SK-N-SH (cell line): ENCODE measurements around the gene RUFY3. TPM values are rescaled to one million over a fixed set of nuclear protein-coding genes. Genes with fewer than 3 reads are reported as not detected.

Experiments
- CTCF ChIA-PET: fragments of 300-600, 350-600 bp; formaldehyde crosslinking; extraction: SDS; loops from one replicate; lab custom pipeline; 2021; lab: Yijun Ruan, JAX
- POLR2A ChIA-PET: fragments of 350-600 bp; sonication (Branson Sonifier 250); formaldehyde crosslinking; extraction: SDS; loops from one replicate; lab custom pipeline; 2020; ENCODE audit warnings: antibody characterized with exemption, inconsistent platforms; lab: Yijun Ruan, JAX
- DNase-seq: peaks from one replicate; pipeline ENCODE4 v3.0.0; 2012
- H2AFZ ChIP-seq: fragments of 200-600 bp; sonication (generic); 2 replicates; pipeline ENCODE4 v1.8.1; 2016; ENCODE audit warnings: antibody characterized with exemption, mild to moderate bottlenecking, low read depth
- H3F3A ChIP-seq: fragments of 200-600 bp; sonication (generic); replicated peaks from 2 replicates; pipeline ENCODE3; 2016; ENCODE audit warnings: antibody characterized with exemption, mild to moderate bottlenecking; ENCODE audit not compliant: insufficient read depth
- H3K27ac ChIP-seq, 2 experiments: fragments of 200-500 bp in 1 of 2; fragments of 200-600 bp in 1 of 2; sonication (Bioruptor generic) in 1 of 2; sonication (generic), shearing (Covaris generic) in 1 of 2; 2 replicates each; pipeline versions ENCODE4 v1.5.1 to v1.6.1; 2014 to 2016; ENCODE audit warnings: low read depth in 2 of 2, inconsistent platforms in 1 of 2, low read length in 1 of 2, mild to moderate bottlenecking in 1 of 2, mixed read lengths in 1 of 2
- H3K27me3 ChIP-seq: fragments of 200-600 bp; sonication (generic), shearing (Covaris generic); 2 replicates; pipeline ENCODE4 v1.6.1; 2016; ENCODE audit warnings: mixed run types; ENCODE audit not compliant: insufficient read depth
- H3K36me3 ChIP-seq, 2 experiments: fragments of 200-500 bp in 1 of 2; fragments of 200-600 bp in 1 of 2; sonication (Bioruptor generic) in 1 of 2; sonication (generic) in 1 of 2; replicated peaks in 1 of 2; 2 replicates each; pipeline versions ENCODE3 to v1.5.1; 2014 to 2016; ENCODE audit warnings: low read length in 1 of 2, mild to moderate bottlenecking in 1 of 2; ENCODE audit not compliant: insufficient read depth in 2 of 2, control insufficient read depth in 1 of 2
- H3K4me1 ChIP-seq, 2 experiments: fragments of 200-500 bp in 1 of 2; fragments of 200-600 bp in 1 of 2; sonication (Bioruptor generic) in 1 of 2; sonication (generic), shearing (Covaris generic) in 1 of 2; 2 replicates each; pipeline versions ENCODE4 v1.5.1 to v1.6.1; 2014 to 2016; ENCODE audit warnings: low read depth in 1 of 2, low read length in 1 of 2, mixed run types in 1 of 2; ENCODE audit not compliant: insufficient read depth in 2 of 2, control insufficient read depth in 1 of 2
- H3K4me2 ChIP-seq: fragments of 200-600 bp; sonication (generic), shearing (Covaris generic); 2 replicates; pipeline ENCODE4 v1.6.1; 2017; ENCODE audit warnings: mixed run types
- H3K4me3 ChIP-seq, 2 experiments: fragments of 200-500 bp in 1 of 2; fragments of 200-600 bp in 1 of 2; sonication (Bioruptor generic) in 1 of 2; sonication (generic), shearing (Covaris generic) in 1 of 2; 2 replicates each; pipeline versions ENCODE4 v1.5.1 to v1.8.1; 2014 to 2016; ENCODE audit warnings: low read depth in 2 of 2, inconsistent platforms in 1 of 2, low read length in 1 of 2, mild to moderate bottlenecking in 1 of 2, mixed read lengths in 1 of 2, moderate library complexity in 1 of 2
- H3K79me2 ChIP-seq: fragments of 200-600 bp; sonication (generic); 2 replicates; pipeline ENCODE4 v1.8.1; 2017; ENCODE audit warnings: mild to moderate bottlenecking; ENCODE audit not compliant: insufficient read depth
- H3K9ac ChIP-seq: fragments of 200-600 bp; sonication (generic); 2 replicates; pipeline ENCODE4 v1.6.1; 2017; ENCODE audit warnings: mixed run types
- H3K9me2 ChIP-seq: fragments of 200-600 bp; sonication (generic); 2 replicates; pipeline ENCODE4 v1.6.1; 2017; ENCODE audit warnings: mixed run types
- H3K9me3 ChIP-seq: fragments of 200-600 bp; sonication (generic); 2 replicates; pipeline ENCODE4 v1.6.1; 2017; ENCODE audit warnings: mixed run types, mild to moderate bottlenecking, moderate library complexity
- H4K20me1 ChIP-seq: fragments of 200-600 bp; sonication (generic); 2 replicates; pipeline ENCODE4 v1.6.1; 2017; ENCODE audit warnings: mild to moderate bottlenecking, mixed run types; ENCODE audit not compliant: insufficient read depth
- CTCF ChIP-seq: fragments of 200-600 bp; sonication (generic); IDR thresholded peaks from 2 replicates; pipeline ENCODE4 v1.6.1; 2017; ENCODE audit warnings: antibody characterized with exemption, mild to moderate bottlenecking, moderate library complexity
- EP300 ChIP-seq, 2 experiments: IDR thresholded peaks; 2 replicates each; pipeline versions ENCODE4 v1.4.0 to v1.6.1; 2012; ENCODE audit warnings: borderline replicate concordance in 1 of 2, low read depth in 1 of 2, low read length in 1 of 2
- EZH2phosphoT487 ChIP-seq: fragments of 200-600 bp; sonication (generic); IDR thresholded peaks from 2 replicates; pipeline ENCODE4 v1.6.1; 2017; ENCODE audit warnings: low read depth, mixed run types, mild to moderate bottlenecking, antibody characterized with exemption, moderate library complexity, borderline replicate concordance
- FOXM1 ChIP-seq: IDR thresholded peaks from 2 replicates; pipeline ENCODE4 v1.4.0; 2012; ENCODE audit warnings: low read depth, mild to moderate bottlenecking
- GABPA ChIP-seq: IDR thresholded peaks from 2 replicates; pipeline ENCODE4 v1.4.0; 2012; ENCODE audit warnings: low read depth, mild to moderate bottlenecking
- GATA2 ChIP-seq: sonication (generic); formaldehyde crosslinking; IDR thresholded peaks from 2 replicates; pipeline ENCODE4 v1.5.0; 2020; ENCODE audit warnings: mild to moderate bottlenecking, missing genetic modification reagents
- IRF3 ChIP-seq: fragments of 150-350 bp; IDR thresholded peaks from 2 replicates; pipeline ENCODE4 v1.6.1; 2016; ENCODE audit warnings: mild to moderate bottlenecking, low read depth, low read length
- JUND ChIP-seq: IDR thresholded peaks from 2 replicates; pipeline ENCODE4 v1.4.0; 2012
- MAX ChIP-seq: IDR thresholded peaks from 2 replicates; pipeline ENCODE4 v1.4.0; 2012; ENCODE audit warnings: low read depth
- MEF2A ChIP-seq: IDR thresholded peaks from 2 replicates; pipeline ENCODE4 v1.4.0; 2012; ENCODE audit warnings: low read depth, borderline replicate concordance
- NFIC ChIP-seq: IDR thresholded peaks from 2 replicates; pipeline ENCODE4 v1.4.0; 2012; ENCODE audit warnings: borderline replicate concordance
- NRF1 ChIP-seq: IDR thresholded peaks from 2 replicates; pipeline ENCODE4 v1.6.1; 2012; ENCODE audit warnings: low read depth, mild to moderate bottlenecking, low read length
- PBX3 ChIP-seq: IDR thresholded peaks from 2 replicates; pipeline ENCODE4; 2012
- POLR2AphosphoS5 ChIP-seq: IDR thresholded peaks from 2 replicates; pipeline ENCODE4 v1.6.1; 2012; ENCODE audit warnings: low read depth, low read length
- RCOR1 ChIP-seq: fragments of 150-350 bp; IDR thresholded peaks from 2 replicates; pipeline ENCODE4 v1.6.1; 2017; ENCODE audit warnings: antibody characterized with exemption, low read length
- RFX5 ChIP-seq: IDR thresholded peaks from 2 replicates; pipeline ENCODE4 v1.6.1; 2012; ENCODE audit warnings: mild to moderate bottlenecking, improper control_type of control experiment, low read length
- RXRA ChIP-seq: IDR thresholded peaks from 2 replicates; pipeline ENCODE4 v1.4.0; 2012; ENCODE audit warnings: low read depth, mild to moderate bottlenecking, borderline replicate concordance
- TAF1 ChIP-seq: IDR thresholded peaks from 2 replicates; pipeline ENCODE4 v1.6.1; 2012; ENCODE audit warnings: low read depth, mild to moderate bottlenecking, low read length, moderate library complexity, borderline replicate concordance
- TCF12 ChIP-seq: IDR thresholded peaks from 2 replicates; pipeline ENCODE4 v1.4.0; 2012
- TEAD4 ChIP-seq: IDR thresholded peaks from 2 replicates; pipeline ENCODE4 v1.4.0; 2012; ENCODE audit warnings: mild to moderate bottlenecking, borderline replicate concordance; ENCODE audit not compliant: insufficient read depth
- YY1 ChIP-seq: IDR thresholded peaks from 2 replicates; pipeline ENCODE4 v1.4.0; 2012; ENCODE audit warnings: low read depth, mild to moderate bottlenecking
- WGBS: methylation state at CpG from one replicate; pipeline ENCODE4 v1.1.6; 2017; ENCODE audit warnings: low lambda C conversion rate; 5-methylcytosine and 5-hydroxymethylcytosine counted together
- polyA plus RNA-seq, 3 experiments: library from polyadenylated mRNA; depleted of rRNA; stranded (reverse); fragments of >200 nt; gene quantifications; 2 replicates each; pipeline ENCODE4 v1.2.3, GENCODE V29; 2012

The RUFY3 gene
- polyA plus RNA-seq, 1 of the 3 experiments (the other 2 are of a cell fraction), result 22.8 TPM

- no peaks in the 10 kb centered on the region for H3K4me1 ChIP-seq
- TF ChIP-seq JUND, result no peak
- no peak for TF ChIP-seq GABPA
- no peak for TF ChIP-seq FOXM1
- no peak for TF ChIP-seq RFX5
- no peak for TF ChIP-seq TEAD4
- TF ChIP-seq MAX, result no peak
- TF ChIP-seq IRF3, result no peak
- TF ChIP-seq EP300 (IDR thresholded peaks at IDR 0.05; ENCODE audit: borderline replicate concordance in 1 of 2, low read depth in 1 of 2, low read length in 1 of 2), result no peak
- TF ChIP-seq CTCF, result no peak
- no peak for TF ChIP-seq EZH2phosphoT487
- no peak for TF ChIP-seq YY1
- TF ChIP-seq, all 33 proteins: peak for 0
- Histone ChIP-seq H3K79me2 (peaks cover 86% of the 10 kb centered on the region), H3K9me3 (no peaks in the 10 kb centered on the region), H3K36me3 (peaks cover 2 to 18% of the 10 kb centered on the region in 2 experiments), H2AFZ (no peak overlapping the region), H3K4me2 (no peak overlapping the region), H3K27me3 (no peaks in the 10 kb centered on the region), H4K20me1 (peaks cover 49% of the 10 kb centered on the region), H3K9me2 (no peaks in the 10 kb centered on the region), H3K9ac (no peak overlapping the region), H3K4me3 (no peak overlapping the region), H3F3A (peaks cover 4% of the 10 kb centered on the region), H3K27ac (no peak overlapping the region)
- ChIA-PET POLR2A (no interaction called here), CTCF (interaction anchor here (1.3 kb wide), 1 partner anchor 17 kb away, joined by 4 read pairs; no protein-coding TSS in a partner anchor)
- WGBS, result 94% methylated on average over 1 of the region's 1 CpG
- DNase-seq, result no peak
Observed at GRCh38 chr4:70752236-70752635, 30.5 kb downstream of the RUFY3 start.

- POLR2A ChIA-PET, result interaction anchor here (0.7 kb wide), 1 partner anchor 14 kb away, joined by 3 read pairs; no protein-coding TSS in a partner anchor
Observed at GRCh38 chr4:70753630-70754029, 31.9 kb downstream of the RUFY3 start.

More at GRCh38 chr4:70753630-70754029, 31.9 kb downstream of the RUFY3 start:
- peaks cover 35% of the 10 kb centered on the region for H4K20me1 ChIP-seq
- no peaks in the 10 kb centered on the region for H3K4me1 ChIP-seq
- H3K4me2 ChIP-seq, result no peak overlapping the region
- H3K9me2 ChIP-seq, result no peaks in the 10 kb centered on the region
- no peak for DNase-seq
- no peak for TF ChIP-seq GATA2
- no peak for TF ChIP-seq RCOR1
- TF ChIP-seq PBX3, result no peak
- TF ChIP-seq RXRA, result no peak
- TF ChIP-seq EZH2phosphoT487, result no peak
- TF ChIP-seq MEF2A, result no peak
- TF ChIP-seq POLR2AphosphoS5, result no peak
- no peak for TF ChIP-seq EP300 (IDR thresholded peaks at IDR 0.05; ENCODE audit: borderline replicate concordance in 1 of 2, low read depth in 1 of 2, low read length in 1 of 2)
- TF ChIP-seq TCF12, result no peak
- no peak for TF ChIP-seq TAF1
- no peak for TF ChIP-seq NRF1
- no peak for TF ChIP-seq NFIC
- peaks cover 2 to 12% of the 10 kb centered on the region in 2 experiments for H3K36me3 ChIP-seq
- peaks cover 4% of the 10 kb centered on the region for H3F3A ChIP-seq
- no peak overlapping the region for H3K4me3 ChIP-seq
- no peaks in the 10 kb centered on the region for H3K27me3 ChIP-seq
- CTCF ChIA-PET, result interaction anchor here (1.3 kb wide), 1 partner anchor 18 kb away, joined by 4 read pairs; no protein-coding TSS in a partner anchor
- no peak overlapping the region for H3K9ac ChIP-seq
- H3K27ac ChIP-seq, result no peak overlapping the region
- H3K9me3 ChIP-seq, result no peaks in the 10 kb centered on the region
- no peak overlapping the region for H2AFZ ChIP-seq
- H3K79me2 ChIP-seq, result peaks cover 79% of the 10 kb centered on the region
